Peyer's patch (tissue), 4 donors: ENCODE measurements around the gene TTC14.

Experiments
- POLR2A ChIP-seq, 2 donors: fragments of 450-650 bp; IDR thresholded peaks; one replicate each; pipeline ENCODE4 v1.5.1; 2017; ENCODE audit warnings: antibody characterized with exemption in 2 of 2, mild to moderate bottlenecking in 2 of 2, moderate library complexity in 2 of 2
- TF ChIP-seq, protein P1 (sequence below), 6 experiments: fragments of 450-650 bp in 4 of 6; fragments of 200-600 bp in 2 of 6; sonication (generic) in 1 of 6; IDR thresholded peaks; one replicate each; pipeline ENCODE4 v1.5.1; 2017 to 2019; ENCODE audit warnings: antibody characterized with exemption in 6 of 6, mild to moderate bottlenecking in 3 of 6, moderate library complexity in 1 of 6

DNA sequence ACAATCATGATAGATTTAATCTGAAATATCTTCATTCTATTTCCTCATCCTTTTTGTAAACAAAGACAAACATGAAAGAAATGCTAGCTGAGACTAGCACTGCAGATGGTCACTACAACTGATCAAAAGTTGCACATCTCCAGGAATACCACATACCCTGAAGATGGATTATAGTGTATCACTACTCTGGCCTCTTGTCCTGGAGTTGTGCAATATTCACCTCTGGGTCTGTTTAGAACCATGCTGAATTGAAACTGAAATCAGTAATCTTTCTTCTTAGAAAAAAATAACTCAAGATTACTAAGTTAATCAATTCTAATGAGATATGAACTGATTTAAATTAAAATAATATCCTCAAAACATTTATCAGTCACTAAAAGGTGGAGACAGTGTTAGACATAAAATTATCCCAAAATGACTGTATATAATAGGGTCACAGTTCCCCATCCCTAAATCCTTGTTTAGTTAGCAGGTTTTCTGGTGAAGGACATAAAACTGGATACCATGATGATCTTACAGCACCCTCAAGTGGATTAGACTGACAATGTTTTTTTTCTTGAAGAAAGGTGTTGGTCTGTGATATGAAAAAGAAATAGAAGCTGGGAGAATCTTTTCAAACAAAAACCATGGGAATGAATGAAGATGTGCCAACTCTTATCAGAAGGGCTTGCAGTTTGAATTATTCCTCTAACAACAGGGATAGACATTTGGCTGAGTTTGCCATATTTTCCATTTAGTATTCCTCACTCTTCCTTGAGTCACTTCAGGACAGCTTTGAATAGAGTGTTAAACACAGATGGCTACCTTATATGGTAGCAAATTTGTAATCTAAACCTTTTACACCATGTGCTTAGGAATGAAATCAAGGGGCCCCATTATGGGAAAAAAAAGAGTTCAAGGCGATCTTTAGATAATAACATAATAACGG lies 7.1 kb upstream of the TTC14 start:
- TF ChIP-seq, protein P1, sequence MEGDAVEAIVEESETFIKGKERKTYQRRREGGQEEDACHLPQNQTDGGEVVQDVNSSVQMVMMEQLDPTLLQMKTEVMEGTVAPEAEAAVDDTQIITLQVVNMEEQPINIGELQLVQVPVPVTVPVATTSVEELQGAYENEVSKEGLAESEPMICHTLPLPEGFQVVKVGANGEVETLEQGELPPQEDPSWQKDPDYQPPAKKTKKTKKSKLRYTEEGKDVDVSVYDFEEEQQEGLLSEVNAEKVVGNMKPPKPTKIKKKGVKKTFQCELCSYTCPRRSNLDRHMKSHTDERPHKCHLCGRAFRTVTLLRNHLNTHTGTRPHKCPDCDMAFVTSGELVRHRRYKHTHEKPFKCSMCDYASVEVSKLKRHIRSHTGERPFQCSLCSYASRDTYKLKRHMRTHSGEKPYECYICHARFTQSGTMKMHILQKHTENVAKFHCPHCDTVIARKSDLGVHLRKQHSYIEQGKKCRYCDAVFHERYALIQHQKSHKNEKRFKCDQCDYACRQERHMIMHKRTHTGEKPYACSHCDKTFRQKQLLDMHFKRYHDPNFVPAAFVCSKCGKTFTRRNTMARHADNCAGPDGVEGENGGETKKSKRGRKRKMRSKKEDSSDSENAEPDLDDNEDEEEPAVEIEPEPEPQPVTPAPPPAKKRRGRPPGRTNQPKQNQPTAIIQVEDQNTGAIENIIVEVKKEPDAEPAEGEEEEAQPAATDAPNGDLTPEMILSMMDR (IDR thresholded peaks at IDR 0.05), result peak in 1 of 6 experiments; percentile 26
- TF ChIP-seq POLR2A (IDR thresholded peaks at IDR 0.05), result no peak
